OCI-LY3 (cell line): Measurements from ENCODE around the gene ITFG1.

Experiments
- CTCF ChIP-seq: fragments of 200-600, 300-600 bp; sonication (generic); IDR thresholded peaks from 2 replicates; pipeline ENCODE4 v1.5.1; 2014; ENCODE audit warnings: antibody characterized with exemption, low read length, low read depth
- EZH2phosphoT487 ChIP-seq: fragments of 200-600 bp; shearing (Covaris generic); IDR thresholded peaks from 2 replicates; pipeline ENCODE4 v1.6.1; 2018; ENCODE audit warnings: antibody characterized with exemption, mixed run types, low read depth

- TF ChIP-seq CTCF (no peak), EZH2phosphoT487 (no peak)
These were observed 64.9 kb downstream of the ITFG1 start for GRCh38 chr16:47395733-47396498.
